OCI-LY7 (cell line): ENCODE measurements around the gene DERA.

Experiments used
- EZH2phosphoT487 ChIP-seq: fragments of 200-600 bp; sonication (generic); IDR thresholded peaks from 2 replicates; pipeline ENCODE4 v1.6.1; 2018; ENCODE audit warnings: low read depth, borderline replicate concordance, mild to moderate bottlenecking, mixed run types, antibody characterized with exemption, low read length, moderate library complexity, mixed read lengths
- TF ChIP-seq, protein P1 (sequence below): fragments of 200-600 bp; sonication (generic); conservative IDR thresholded peaks from 2 replicates; pipeline ENCODE4 v1.5.1; 2014; ENCODE audit warnings: mild to moderate bottlenecking, antibody characterized with exemption, low read length, moderate library complexity, mixed read lengths

GRCh38 chr12:15904378-15904920, 6.7 kb upstream of the DERA start:
- TF ChIP-seq, protein P1, sequence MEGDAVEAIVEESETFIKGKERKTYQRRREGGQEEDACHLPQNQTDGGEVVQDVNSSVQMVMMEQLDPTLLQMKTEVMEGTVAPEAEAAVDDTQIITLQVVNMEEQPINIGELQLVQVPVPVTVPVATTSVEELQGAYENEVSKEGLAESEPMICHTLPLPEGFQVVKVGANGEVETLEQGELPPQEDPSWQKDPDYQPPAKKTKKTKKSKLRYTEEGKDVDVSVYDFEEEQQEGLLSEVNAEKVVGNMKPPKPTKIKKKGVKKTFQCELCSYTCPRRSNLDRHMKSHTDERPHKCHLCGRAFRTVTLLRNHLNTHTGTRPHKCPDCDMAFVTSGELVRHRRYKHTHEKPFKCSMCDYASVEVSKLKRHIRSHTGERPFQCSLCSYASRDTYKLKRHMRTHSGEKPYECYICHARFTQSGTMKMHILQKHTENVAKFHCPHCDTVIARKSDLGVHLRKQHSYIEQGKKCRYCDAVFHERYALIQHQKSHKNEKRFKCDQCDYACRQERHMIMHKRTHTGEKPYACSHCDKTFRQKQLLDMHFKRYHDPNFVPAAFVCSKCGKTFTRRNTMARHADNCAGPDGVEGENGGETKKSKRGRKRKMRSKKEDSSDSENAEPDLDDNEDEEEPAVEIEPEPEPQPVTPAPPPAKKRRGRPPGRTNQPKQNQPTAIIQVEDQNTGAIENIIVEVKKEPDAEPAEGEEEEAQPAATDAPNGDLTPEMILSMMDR: no peak
- no peak for TF ChIP-seq EZH2phosphoT487
